ENCODE data around the gene OR2J3. TPM values are rescaled to one million over a fixed set of nuclear protein-coding genes. Genes with fewer than 3 reads are reported as not detected.

Gene OR2J3
- total RNA-seq, 1 experiment from 2014 or later, result not detected

DNA sequence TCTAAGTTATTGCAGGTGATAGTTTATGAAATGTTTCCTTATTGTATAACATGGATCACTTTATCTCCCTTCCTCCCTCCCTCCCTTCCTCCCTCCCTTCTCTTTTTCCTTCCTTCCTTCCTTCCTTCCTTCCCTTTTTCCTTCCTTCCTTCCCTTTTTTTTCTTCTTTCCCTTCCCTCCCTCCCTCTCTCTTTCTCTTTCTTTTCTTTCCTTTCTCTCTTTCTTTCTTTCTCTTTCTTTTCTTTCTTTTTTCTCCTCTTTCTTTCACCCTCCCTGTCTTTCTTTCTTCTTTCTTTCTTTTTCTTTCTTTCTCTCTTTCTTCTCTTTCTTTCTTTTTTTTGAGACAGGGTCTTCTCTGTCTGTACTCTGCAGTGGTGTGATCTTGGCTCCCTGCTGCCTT is 26.5 kb upstream of the OR2J3 start (continued):
- TF ChIP-seq MAX (IDR thresholded peaks at IDR 0.05) (no peak), JUND (IDR thresholded peaks at IDR 0.05) (no peak), ZNF274 (IDR thresholded peaks at IDR 0.05; ENCODE audit: low read depth, low read length) (no peak), EZH2 (IDR thresholded peaks at IDR 0.05) (no peak), CEBPB (IDR thresholded peaks at IDR 0.05; ENCODE audit: low read depth) (no peak), RAD21 (IDR thresholded peaks at IDR 0.05; ENCODE audit: low read depth) (no peak), SP1 (IDR thresholded peaks at IDR 0.05; ENCODE audit: low read depth) (no peak)

- H3K4me3 ChIP-seq (replicated peaks in 1 of 2; ENCODE audit: low read depth in 1 of 2, low read length in 2 of 2), result no peak overlapping the region
These were observed 25.4 kb upstream of the OR2J3 start for GRCh38 chr6:29082457-29082856.

More at GRCh38 chr6:29082457-29082856, 25.4 kb upstream of the OR2J3 start:
- DNase-seq (ENCODE audit: low read depth, low spot score), result no peak
- H3K36me3 ChIP-seq (ENCODE audit: control insufficient read depth in 1 of 2, insufficient read depth in 2 of 2, low read length in 2 of 2), result no peaks in the 10 kb centered on the region
- H2AFZ ChIP-seq (ENCODE audit: low read depth, low read length, poor library complexity, severe bottlenecking), result no peak overlapping the region
- no peaks in the 10 kb centered on the region for H3K27me3 ChIP-seq (ENCODE audit: insufficient read depth, low read length)
- H3K4me2 ChIP-seq (ENCODE audit: low read length), result no peak overlapping the region
- no peak for TF ChIP-seq EGR1 (IDR thresholded peaks at IDR 0.05; ENCODE audit: low read depth)
- no peak for TF ChIP-seq CTCF (IDR thresholded peaks at IDR 0.05 in 2 of 3, conservative IDR thresholded peaks at IDR 0.05 in 1 of 3; ENCODE audit: borderline replicate concordance in 1 of 3, insufficient read depth in 1 of 3, low read depth in 2 of 3, low read length in 2 of 3)
- TF ChIP-seq EZH2phosphoT487 (IDR thresholded peaks at IDR 0.05; ENCODE audit: borderline replicate concordance), result no peak
- no peak for TF ChIP-seq SIN3A (IDR thresholded peaks at IDR 0.05; ENCODE audit: low read depth)
- no peak for TF ChIP-seq CBX3 (IDR thresholded peaks at IDR 0.05; ENCODE audit: low read depth)
- TF ChIP-seq YY1 (IDR thresholded peaks at IDR 0.05; ENCODE audit: extremely low read depth, insufficient replicate concordance, low read depth, low read length), result no peak
- TF ChIP-seq ATF3 (IDR thresholded peaks at IDR 0.05), result no peak
- no peak for TF ChIP-seq CEBPB (IDR thresholded peaks at IDR 0.05; ENCODE audit: low read depth)
- no peak for TF ChIP-seq RAD21 (IDR thresholded peaks at IDR 0.05; ENCODE audit: low read depth)
- no peak for TF ChIP-seq ELF1 (IDR thresholded peaks at IDR 0.05; ENCODE audit: borderline replicate concordance, low read depth)
- no peak for TF ChIP-seq EZH2 (IDR thresholded peaks at IDR 0.05)
- TF ChIP-seq MAX (IDR thresholded peaks at IDR 0.05), result no peak
- ATAC-seq, result no peak
- no peaks in the 10 kb centered on the region for H3K9me2 ChIP-seq (ENCODE audit: insufficient read depth)
- H3K9me3 ChIP-seq (ENCODE audit: control insufficient read depth in 1 of 2, insufficient read depth in 1 of 2, low read depth in 1 of 2, low read length in 2 of 2), result no peaks in the 10 kb centered on the region
- ChIA-PET POLR2A (no interaction called here), RAD21 (ENCODE audit: low non-redundant PET in 1 of 2, low total read pairs in 2 of 2, uncharacterized antibody in 2 of 2, unreplicated experiment in 2 of 2) (no interaction called here), CTCF (interaction anchor here (3.2 kb wide), 1 partner anchor 10 kb away, joined by 10 read pairs; no protein-coding TSS in a partner anchor)
- H3K79me2 ChIP-seq (ENCODE audit: insufficient read depth, low read length), result no peaks in the 10 kb centered on the region
- H3K4me1 ChIP-seq (ENCODE audit: control insufficient read depth in 1 of 2, insufficient read depth in 2 of 2, low read length in 2 of 2), result no peaks in the 10 kb centered on the region
- intact Hi-C loops (cut with micrococcal nuclease), result no loop called here
- no peak overlapping the region for H3K27ac ChIP-seq (ENCODE audit: low read depth, low read length)
- no peak overlapping the region for H3K9ac ChIP-seq (ENCODE audit: low read length)
- no TSS peak for BruUV-seq (replicated peaks)
- H4K20me1 ChIP-seq (ENCODE audit: insufficient read depth), result no peaks in the 10 kb centered on the region

Data from HCT116 (cell line).